ENCODE data around the gene MYO5A.

GRCh38 chr15:52529341-52529924, 753 bp upstream of the MYO5A start:
- no peak for TF ChIP-seq POLR2AphosphoS5 (IDR thresholded peaks at IDR 0.05; ENCODE audit: low read depth, low read length)
- no peak for TF ChIP-seq REST (IDR thresholded peaks at IDR 0.05; ENCODE audit: insufficient read depth in 1 of 2, low read depth in 2 of 2, low read length in 2 of 2)

All from PFSK-1 (cell line).